Sciatic nerve (tissue), 2 donors: ENCODE results near the gene CSRP1. TPM values are rescaled to one million over a fixed set of nuclear protein-coding genes. Genes with fewer than 3 reads are reported as not detected.
"Not testable (repeated sequence)": the region's sequence is repeated elsewhere in the genome, so short reads cannot be mapped to it uniquely, and the experiment has no call there.

Source experiments
- ATAC-seq: fragments of 200-7000 bp; cut with Tn5 transposase; one replicate; pipeline ENCODE4 v1.9.1; 2020; ENCODE audit warnings: mild to moderate bottlenecking, moderate library complexity
- DNase-seq: peaks from one replicate; pipeline ENCODE4 v3.0.0-alpha.2; 2020; ENCODE audit warnings: low spot score
- intact Hi-C: fragments of 100-400 bp; cut with DNase I; formaldehyde crosslinking; loops from one replicate; pipeline ENCODE4 v1.14.2; 2022
- total RNA-seq: library from RNA; stranded (reverse); fragmentation: NEBNext Ultra II Directional; extraction: Animal tissue kit (Norgen Biotek cat#: 25700); gene quantifications from one replicate; pipeline ENCODE4 v1.2.1, GENCODE V29; 2021
- donor health status: DM: no; HTN: no; CAD: no.
- donor health status: DM: no; HTN: no; CAD: no.

Gene CSRP1
- total RNA-seq, result 768 TPM

GRCh38 chr1:201506557-201507359, at the start of gene CSRP1:
Gene CSRP1, minus strand, starts transcription at chr1:201507123. Its CDS starts 10,820 bp downstream, at chr1:201496303.
- intact Hi-C loops, result loop anchor here (10.0 kb wide), 1 partner anchor 62 kb away; no protein-coding TSS in a partner anchor
- peak; percentile 90 for ATAC-seq

GRCh38 chr1:201555593-201555945, 48.6 kb upstream of the CSRP1 start:
- ATAC-seq (no peak), DNase-seq (no peak)
- intact Hi-C loops, result no loop called here

More at GRCh38 chr1:201506557-201507359, at the start of gene CSRP1:
- peak; percentile 93 for DNase-seq

- no peak for DNase-seq
- intact Hi-C loops, result no loop called here
- ATAC-seq, result no peak
Measured at GRCh38 chr1:201554789-201555592, 48.1 kb upstream of the CSRP1 start.

DNA sequence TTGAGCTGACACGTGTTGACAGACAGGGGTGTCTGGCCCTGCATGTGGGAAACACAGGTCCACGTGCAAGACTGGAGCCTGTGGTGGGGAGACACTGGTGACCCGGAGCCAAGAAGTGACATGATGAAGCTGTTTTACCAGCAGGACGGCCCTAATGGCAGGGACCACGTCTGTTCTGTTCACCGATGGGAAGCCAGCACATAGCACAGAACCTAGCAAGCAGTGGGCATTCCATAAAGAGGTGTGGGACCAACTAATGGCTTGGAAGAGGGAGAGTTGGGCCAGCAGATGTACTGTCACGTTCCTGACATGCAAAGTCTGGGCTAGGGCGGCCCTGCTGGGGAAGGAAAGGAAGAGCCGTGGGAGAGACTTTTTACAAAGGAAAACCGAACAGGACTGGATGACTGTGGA, 47.3 kb upstream of the CSRP1 start:
- ATAC-seq (no peak), DNase-seq (no peak)
- intact Hi-C loops, result no loop called here

DNA sequence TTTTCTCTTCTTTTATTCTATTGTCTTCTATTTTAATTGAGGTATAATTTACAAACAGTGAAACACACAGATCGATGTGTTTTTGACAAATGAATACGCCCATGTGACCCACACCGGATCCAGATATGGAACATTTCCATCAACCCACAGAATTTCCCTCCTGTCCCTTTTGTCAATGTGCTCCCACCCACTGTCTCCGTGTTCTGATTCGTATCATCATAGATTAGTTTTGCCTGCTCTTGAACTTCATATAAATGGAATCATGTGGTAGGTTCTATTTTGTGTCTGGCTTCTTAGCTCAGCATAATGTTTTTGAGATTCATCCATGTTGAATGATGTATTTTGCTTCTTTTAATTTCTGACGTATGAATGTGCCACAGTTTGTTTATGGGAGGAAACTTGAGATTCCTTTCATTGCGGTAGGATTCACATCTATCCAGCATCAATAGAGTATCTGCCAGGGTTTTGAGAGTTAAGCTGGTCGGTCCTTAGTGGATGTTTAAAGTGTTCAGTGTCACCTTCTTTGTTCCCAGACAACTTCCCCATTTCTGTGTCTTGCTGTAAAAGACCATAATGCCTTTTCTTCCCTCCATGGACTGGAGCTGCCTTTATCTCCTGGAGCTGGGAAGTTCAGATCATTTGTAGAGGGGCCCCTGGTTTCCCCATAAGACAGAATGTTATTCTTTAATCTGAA, 46.7 kb upstream of the CSRP1 start:
- intact Hi-C loops, result no loop called here

GRCh38 chr1:201552941-201553351, 46.0 kb upstream of the CSRP1 start:
- ATAC-seq, result peak; percentile 14
- no peak for DNase-seq
- intact Hi-C loops, result no loop called here

More for the DNA sequence above, 46.7 kb upstream of the CSRP1 start:
- ATAC-seq (no peak), DNase-seq (no peak)

DNA sequence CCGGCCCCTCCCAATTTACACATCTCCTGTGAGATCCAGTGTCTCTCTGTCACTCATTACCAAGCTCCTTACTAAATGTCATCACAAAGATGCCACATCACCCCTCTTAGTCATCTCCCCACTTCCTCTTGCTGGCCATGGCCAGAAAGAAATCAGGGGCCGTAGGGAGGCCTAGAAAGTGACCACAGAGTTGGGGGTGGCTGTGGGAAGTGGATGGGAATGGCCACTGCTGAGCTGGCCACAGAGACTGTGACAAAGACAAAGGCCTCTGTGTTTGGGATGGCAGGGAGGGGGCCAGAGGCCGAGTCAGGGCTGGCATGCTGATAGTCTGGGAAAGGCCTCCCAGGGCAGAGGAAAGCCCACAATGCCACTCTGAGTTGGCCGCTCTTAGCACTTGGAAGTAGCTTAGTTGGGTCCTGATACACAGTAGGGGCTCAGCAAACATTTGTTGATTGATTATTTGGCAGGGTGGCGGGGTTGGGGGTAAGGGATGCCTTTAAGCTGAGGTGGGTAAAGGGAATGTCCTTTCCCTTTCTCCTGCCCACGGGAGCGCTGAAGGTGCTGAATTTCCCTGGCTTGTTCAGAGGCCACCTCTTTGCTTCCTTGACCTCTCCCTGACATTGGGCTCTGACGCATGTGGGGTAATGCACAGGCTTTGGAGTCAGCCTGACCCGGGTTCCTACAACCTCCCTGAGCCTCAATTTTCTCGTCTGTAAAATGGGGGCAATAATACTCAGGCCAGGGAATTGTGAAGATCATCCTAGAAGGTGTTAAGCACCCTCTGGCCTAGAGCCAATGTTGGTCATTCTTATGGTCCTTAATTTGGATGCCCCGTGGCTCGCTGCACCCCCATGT, 45.2 kb upstream of the CSRP1 start:
- ATAC-seq, result peak; percentile 78
- no peak for DNase-seq
- intact Hi-C loops, result no loop called here

DNA sequence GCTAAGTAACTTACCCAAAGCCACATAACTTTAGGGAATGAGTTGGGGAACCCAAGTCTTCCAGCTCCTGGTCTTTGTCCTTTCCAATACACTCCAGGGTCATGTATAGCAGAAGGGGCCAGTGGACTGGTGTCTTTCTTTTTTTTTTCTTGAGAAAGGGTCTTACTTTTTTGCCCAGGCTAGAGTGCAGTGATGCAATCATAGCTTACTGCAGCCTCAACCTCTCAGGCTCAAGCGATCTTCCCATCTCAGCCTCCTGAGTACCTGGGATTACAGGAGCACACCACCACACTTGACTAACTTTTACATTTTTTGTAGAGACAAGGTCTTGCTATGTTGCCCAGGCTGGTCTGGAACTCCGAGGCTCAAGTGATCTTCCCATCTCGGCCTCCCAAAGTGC, 44.2 kb upstream of the CSRP1 start:
- DNase-seq (no peak), ATAC-seq (no peak)
- intact Hi-C loops, result no loop called here

GRCh38 chr1:201549522-201549921, 42.6 kb upstream of the CSRP1 start:
- ATAC-seq, DNase-seq, intact Hi-C loops: not testable (repeated sequence)

- intact Hi-C loops, result no loop called here
Measured at GRCh38 chr1:201545851-201546492, 39.0 kb upstream of the CSRP1 start.

DNA sequence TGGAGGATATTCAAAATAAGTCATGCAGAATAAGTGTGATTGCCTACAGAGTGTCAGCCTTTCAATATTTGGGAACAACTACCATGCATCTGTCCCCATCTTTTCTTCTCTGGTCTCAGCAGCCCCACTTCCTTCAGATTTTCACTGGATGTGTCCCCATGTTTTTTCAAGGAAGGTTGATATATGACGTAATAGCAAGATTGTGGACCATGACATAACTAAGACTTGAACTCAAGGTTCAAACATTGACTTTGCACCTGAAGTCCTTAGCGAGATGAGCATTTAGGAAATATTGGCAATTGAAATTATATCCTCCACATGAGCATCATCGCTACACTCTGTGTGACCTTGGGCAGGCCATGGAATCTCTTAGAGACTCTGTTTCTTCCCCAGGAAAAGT, 37.8 kb upstream of the CSRP1 start:
- intact Hi-C loops, result no loop called here
- no peak for DNase-seq
- ATAC-seq, result no peak

More at GRCh38 chr1:201545851-201546492, 39.0 kb upstream of the CSRP1 start:
- ATAC-seq, result no peak
- DNase-seq, result no peak

DNA sequence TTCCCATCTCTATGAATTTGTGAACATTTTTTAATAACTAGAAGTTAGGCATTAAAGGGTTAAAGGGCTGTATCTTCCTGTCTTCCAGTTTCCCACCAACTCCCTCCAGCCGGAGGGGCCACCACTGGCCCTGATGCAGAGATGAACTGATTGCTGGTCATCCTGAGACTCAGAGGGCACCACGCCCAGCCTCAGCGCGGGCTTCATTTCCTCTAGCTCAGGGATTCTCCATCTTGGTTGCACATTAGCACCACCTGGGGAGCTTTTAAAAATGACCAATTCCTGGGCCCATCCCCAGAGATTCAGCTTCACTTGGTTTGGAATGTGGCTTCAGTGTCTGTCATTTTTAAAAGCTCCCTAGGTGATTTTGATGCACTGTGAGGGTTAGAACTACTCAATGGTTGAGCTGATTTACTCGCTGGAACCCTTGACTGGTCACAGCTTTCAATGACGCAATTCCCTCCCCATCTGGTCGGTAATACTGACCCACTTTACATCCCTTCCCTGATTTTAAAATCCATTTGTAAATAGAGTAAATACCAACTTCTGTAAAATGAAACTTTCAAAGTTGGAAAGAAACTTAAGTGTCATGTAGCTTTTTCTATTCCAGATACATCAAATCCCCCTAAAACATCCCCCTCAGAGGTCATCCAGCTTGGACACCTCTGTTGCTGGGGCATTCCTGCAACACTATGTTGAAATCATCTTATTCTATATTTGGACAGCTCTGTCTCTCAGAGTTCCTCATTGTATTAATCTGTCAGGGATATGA, 37.1 kb upstream of the CSRP1 start:
- ATAC-seq, result no peak
- intact Hi-C loops, result no loop called here
- no peak for DNase-seq

- ATAC-seq (peak; percentile 29), DNase-seq (no peak)
- intact Hi-C loops, result no loop called here
Measured at GRCh38 chr1:201542309-201543035, 35.5 kb upstream of the CSRP1 start.

GRCh38 chr1:201540846-201541735, 34.2 kb upstream of the CSRP1 start:
- DNase-seq, result no peak
- intact Hi-C loops, result no loop called here
- no peak for ATAC-seq

- DNase-seq (peak; percentile 79), ATAC-seq (peak; percentile 44)
- intact Hi-C loops, result no loop called here
Measured at GRCh38 chr1:201539561-201540431, 32.9 kb upstream of the CSRP1 start.
